Mammary epithelial cell (primary cell): ENCODE data around the gene RPS6KA5.

ENCODE experiments used
- CTCF ChIP-seq, 2 donors: IDR thresholded peaks in 1 of 2; conservative IDR thresholded peaks in 1 of 2; 2 replicates each; pipeline ENCODE4 v1.5.1; 2011 to 2012; ENCODE audit warnings: inconsistent platforms in 2 of 2, low read length in 2 of 2, mild to moderate bottlenecking in 2 of 2, control low read depth in 1 of 2, low read depth in 1 of 2; ENCODE audit not compliant: insufficient read depth in 1 of 2; ENCODE audit errors: extremely low read depth in 1 of 2
- EZH2 ChIP-seq: IDR thresholded peaks from 2 replicates; pipeline ENCODE4 v1.6.1; 2012; ENCODE audit warnings: low read length, inconsistent platforms, borderline replicate concordance

- TF ChIP-seq CTCF (conservative IDR thresholded peaks at IDR 0.05 in 1 of 2, IDR thresholded peaks at IDR 0.05 in 1 of 2; ENCODE audit: extremely low read depth in 1 of 2, insufficient read depth in 1 of 2, low read depth in 1 of 2, low read length in 2 of 2) (no peak), EZH2 (no peak)
Observed at GRCh38 chr14:90996967-90997366, 63.5 kb downstream of the RPS6KA5 start.
